GM18870 (cell line): ENCODE measurements around the gene CD59.
"Not testable (repeated sequence)": the region's sequence is repeated elsewhere in the genome, so short reads cannot be mapped to it uniquely, and the experiment has no call there.

Experiments used
- ATAC-seq: cut with Tn5 transposase; IDR thresholded peaks from one replicate; pipeline ENCODE4 v1.9.1; 2021; ENCODE audit warnings: moderate library complexity; ENCODE audit not compliant: unreplicated experiment

CD59 gene

DNA sequence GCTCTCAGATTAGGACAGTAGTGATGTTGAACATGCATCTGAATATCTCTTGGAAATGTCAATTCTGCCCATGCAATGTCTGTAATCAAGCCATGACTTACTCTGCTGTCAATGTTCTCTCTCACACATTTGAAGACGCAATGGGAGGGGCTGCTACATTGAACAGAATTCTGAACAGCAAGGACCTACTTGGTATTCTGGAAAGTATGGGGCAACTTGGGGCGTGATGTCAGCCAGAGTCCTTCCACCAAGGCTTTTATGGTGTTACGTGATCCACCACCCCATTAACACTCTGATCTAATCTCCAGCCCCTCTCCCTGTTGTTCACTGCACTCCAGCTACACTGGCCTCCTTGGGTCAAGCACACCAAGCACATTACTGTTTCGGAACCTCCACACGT, 7.1 kb upstream of the CD59 start:
- no peak for ATAC-seq

DNA sequence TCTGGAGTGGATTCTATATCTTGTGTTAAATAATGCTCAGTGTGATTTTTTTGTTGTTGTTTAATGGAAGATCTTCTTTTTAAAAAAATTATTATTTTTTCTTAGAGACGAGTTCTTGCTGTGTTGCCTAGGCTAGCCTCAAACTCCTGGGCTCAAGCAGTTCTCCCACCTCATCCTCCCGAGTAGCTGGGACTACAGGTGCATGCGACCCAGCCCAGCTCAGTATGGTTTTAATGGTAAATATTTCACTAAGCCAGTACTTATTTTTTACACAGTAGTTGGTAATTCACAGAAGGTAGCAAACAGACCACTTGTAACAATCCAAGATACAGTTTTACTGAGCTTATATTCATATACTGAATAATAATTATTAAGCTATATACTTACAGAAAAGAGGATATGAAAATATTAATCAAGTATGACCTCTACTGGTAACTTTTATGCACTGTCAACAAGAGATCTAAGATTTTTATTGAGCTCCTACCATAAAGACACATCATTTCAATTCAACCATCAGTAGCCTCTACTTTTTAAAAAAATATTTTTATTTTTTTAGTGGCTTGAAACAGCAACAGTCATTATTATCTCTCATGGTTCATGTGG, 6.1 kb upstream of the CD59 start:
- no peak for ATAC-seq

DNA sequence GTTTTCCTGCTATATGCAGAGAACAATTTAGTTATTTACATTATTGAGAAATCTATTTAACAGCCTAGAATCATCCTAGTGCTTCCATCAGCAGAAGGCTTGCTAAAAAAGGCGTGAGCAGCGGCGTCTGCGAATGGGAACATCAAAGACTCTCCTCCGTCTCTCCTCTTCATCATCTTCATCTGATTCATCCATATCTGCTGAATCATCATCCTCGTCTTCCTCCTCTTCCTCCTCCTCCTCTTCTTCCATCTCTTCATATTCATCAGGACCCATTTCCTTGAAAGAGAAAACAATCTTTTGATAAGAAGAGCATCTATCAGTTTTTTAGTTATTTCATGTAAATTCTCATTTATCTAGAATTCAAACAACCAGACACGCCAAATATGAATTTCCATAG, 5.6 kb upstream of the CD59 start:
- no peak for ATAC-seq

DNA sequence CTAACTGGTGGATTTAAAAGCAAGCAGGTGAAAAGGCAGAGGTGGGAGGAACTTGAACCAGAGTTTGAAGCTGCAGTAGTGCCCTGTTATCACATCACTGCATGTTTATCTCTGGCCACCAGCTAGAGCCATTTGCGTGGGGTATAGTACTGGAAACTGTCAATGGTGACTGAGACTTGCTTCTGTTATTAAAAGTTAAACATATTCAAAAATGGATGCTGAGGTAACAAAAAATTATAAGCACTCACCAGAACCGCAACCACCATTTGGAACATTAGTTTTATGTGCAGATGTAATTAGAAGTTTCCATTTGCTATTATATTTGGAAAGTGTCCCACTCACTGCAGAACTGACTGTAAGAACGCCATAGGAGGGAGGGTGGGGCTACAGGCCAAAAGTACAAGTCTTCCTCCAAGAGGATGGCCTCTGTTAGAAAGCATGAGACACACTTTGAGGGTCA, 1.2 kb upstream of the CD59 start:
- ATAC-seq, result no peak

DNA sequence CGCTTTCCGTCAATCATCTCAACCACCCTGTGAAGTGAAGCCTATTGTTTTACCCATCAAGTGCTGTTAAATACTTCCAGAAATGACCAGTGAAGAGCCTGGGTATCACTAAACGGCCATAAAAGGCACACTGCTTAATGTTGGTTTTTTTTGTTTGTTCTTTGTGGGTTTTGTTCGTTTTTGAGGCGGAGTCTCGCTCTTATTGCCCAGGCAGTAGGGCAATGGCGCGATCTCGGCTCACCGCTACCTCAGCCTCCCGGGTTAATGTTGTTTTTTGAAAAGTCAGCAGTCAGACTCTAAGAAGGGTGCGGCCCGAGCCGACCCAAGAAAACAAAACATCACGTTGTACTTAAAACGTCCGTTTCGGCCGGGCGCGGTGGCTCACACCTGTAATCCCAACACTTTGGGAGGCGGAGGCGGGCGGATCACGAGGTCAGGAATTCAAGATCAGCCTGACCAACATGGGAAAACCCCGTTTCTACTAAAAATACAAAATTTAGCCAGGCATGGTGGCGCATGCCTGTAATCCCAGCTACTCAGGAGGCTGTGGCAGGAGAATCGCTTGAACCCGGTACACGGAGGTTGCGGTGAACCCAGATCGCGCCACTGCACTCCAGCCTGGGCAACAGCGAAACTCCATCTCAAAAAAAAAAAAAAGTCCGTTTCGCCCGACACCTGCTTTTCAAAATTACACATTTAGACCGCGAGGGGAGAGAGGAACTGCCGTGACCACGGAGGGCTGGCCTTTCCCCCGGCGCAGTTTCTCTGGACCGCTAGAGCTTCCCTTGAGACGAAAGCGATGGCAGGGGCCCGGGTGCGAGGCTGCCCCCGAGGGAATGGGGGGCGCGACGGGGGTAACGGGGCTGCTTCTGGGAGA, 714 bp downstream of the CD59 start:
- ATAC-seq, result peak; percentile 48

DNA sequence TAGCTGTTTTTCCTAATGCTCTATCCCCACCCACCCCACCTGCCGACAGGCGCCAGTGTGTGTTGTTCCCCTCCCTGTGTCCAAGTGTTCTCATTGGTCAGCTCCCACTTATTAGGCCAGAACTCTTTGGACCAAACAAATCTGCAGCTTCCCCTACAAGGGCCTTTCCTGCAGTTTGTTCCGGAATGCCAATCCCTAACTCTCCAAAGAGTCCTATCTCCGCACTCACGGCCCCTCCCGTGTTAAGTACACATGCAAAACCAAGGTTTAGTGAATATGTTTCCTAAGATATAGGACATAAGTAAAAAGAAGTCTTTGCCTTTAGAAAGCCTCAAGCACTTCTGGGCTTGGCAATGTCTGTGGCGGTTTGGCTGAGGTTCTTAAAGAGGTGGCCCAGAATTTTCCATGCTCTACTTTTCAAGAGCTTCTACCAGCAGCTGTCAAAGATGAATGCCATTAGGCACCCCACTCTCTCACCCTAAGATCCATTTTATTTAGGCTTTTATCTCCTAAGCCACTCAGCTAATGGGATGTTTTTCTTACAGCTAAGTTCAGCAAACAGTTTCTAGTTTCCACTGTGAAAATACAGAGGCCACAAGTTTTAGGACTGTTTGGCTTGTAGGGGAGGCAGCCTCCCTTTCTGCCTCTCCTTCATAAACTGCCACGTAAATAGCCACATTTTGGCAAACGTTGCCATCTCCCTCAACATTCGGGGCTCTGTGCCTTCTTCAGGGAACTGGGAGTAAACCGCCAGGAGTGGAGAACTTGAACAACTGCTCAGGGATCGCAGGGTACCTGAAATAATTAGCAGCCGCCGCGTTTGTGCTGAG, 1.6 kb downstream of the CD59 start:
- no peak for ATAC-seq

DNA sequence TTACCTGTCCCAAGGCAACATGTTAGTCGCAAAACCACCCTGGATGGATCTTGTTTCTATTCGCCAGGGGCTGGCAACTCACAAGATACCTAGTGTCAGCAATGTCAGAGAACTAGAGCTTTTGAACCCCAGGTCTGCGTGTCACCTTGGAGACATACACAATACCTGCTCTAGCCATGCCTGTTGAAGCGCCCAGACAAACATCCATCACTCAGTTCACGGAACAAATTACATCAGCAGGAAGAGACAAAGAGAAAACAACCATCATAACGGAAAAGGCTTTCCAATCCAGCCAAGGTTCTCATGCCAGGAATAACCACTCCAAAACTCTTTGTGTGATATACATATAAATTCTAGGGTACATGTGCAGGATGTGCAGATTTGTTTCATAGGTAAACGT, 2.2 kb downstream of the CD59 start:
- no peak for ATAC-seq

DNA sequence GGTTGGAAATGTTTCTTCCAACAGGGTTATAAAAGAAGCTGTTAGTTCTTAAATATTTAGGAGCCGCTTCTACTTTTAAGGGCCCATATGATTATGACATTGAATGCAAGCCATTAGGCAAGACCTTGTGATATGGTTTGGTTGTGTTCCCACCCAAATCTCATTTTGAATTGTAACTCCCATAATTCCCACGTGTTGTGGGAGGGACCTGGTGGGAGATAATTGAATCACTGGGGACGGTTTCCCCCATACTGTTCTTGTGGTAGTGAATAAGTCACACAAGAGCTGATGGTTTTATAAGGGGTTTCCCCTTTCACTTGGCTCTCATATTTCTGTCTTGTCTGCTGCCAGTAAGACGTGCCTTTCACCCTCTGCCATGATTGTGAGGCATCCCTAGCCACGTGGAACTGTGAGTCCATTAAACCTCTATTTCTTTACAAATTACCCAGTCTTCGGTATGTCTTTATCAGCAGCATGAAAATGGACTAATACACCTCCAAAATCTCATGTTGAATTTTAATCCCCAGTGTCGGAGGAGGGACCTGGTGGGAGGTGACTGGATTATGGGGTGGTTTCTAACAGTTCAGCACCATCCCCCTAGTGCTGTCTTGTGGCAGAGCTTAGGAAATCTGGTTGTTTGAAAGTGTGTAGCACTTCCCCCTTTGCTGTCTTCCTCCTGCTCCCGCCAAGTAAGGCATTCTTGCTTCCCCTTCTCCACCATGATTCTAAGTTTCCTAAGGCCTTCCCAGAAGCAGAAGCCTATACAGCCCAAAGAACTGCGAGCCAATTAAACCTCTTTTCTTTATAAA, 4.3 kb downstream of the CD59 start:
- no peak for ATAC-seq

DNA sequence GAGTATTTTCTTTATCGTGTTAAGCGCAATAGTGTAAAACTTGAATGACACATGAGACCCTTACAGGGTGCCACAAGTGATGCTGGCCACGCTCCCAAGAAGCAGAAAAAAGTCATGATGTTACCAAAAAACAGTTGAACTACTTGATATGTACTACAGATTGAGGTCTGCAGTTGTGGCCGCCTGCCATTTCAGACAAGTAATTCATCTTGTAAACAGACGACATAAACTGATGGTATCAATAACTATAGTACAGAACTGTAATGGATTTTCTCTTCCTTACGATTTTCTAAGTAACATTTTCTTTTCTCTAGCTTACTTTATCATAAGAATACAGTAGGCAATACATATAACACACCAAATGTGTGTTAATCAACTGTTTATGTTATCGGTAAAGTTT, 5.5 kb downstream of the CD59 start:
- ATAC-seq, result no peak

DNA sequence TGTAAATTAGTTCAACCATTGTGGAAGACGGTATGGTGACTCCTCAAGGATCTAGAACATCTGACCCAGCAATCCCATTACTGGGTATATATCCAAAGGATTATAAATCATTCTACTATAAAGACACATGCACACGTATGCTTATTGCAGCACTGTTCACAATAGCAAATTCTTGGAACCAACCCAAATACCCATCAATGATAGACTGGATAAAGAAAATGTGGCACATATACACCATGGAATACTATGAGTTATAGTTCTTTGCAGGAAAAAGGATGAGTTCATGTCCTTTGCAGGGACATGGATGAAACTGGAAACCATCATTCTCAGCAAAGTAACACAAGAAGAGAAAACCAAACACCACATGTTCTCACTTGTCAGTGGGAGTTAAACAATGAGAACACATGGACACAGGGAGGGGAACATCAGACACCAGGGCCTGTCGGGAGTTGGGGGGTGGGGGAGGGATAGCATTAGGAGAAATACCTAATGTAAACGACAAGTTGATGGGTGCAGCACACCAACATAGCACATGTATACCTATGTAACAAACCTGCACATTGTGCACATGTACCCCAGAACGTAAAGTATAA, 7.1 kb downstream of the CD59 start:
- not testable (repeated sequence) for ATAC-seq

DNA sequence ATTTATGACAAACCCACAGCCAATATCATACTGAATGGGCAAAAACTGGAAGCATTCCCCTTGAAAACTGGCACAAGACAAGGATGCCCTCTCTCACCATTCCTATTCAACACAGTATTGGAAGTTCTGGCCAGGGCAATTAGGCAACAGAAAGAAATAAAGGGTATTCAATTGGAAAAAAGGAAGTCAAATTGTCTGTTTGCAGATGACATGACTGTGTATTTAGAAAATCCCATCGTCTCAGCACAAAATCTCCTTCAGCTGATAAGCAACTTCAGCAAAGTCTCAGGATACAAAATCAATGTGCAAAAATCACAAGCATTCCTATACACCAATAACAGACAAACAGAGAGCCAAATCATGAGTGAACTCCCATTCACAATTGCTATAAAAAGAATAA, 8.7 kb downstream of the CD59 start:
- ATAC-seq, result not testable (repeated sequence)

DNA sequence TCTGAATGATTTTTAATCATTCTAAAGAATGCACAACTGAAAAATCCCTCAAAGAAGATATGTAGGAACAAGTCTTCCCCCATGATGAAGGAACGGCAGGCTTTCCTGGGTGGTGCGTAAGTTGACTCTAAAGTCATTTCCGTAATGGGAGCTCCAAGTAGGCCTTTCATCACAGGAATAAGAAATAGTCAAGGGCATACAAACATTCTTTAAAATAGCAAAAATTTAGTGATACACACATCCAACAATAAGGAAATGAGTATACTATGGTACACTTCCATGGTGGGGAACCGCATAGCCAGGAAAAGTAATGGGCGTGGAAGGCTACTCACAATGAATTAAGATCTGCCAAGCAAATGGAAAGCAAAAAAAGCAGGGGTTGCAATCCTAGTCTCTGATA, 10.7 kb downstream of the CD59 start:
- no peak for ATAC-seq

DNA sequence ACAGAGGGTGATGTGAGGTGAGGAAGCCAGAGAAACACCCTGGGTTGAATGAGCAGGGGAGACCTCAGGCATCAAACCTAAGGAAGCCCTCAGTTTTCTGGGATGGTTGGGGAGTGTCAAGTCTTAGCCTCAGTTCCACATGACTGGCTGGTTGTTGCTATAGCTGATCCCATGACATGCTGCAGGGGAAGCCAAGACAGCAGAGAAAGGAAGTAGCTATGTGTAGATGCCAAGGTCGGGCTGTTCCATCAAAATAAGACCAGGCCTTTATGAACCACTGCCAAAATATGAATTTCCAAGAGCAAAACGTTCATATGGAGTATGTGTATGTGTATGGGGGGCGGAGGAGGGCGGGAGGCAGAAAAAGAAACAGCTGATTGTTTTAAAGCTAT, 11.6 kb downstream of the CD59 start:
- ATAC-seq, result no peak

DNA sequence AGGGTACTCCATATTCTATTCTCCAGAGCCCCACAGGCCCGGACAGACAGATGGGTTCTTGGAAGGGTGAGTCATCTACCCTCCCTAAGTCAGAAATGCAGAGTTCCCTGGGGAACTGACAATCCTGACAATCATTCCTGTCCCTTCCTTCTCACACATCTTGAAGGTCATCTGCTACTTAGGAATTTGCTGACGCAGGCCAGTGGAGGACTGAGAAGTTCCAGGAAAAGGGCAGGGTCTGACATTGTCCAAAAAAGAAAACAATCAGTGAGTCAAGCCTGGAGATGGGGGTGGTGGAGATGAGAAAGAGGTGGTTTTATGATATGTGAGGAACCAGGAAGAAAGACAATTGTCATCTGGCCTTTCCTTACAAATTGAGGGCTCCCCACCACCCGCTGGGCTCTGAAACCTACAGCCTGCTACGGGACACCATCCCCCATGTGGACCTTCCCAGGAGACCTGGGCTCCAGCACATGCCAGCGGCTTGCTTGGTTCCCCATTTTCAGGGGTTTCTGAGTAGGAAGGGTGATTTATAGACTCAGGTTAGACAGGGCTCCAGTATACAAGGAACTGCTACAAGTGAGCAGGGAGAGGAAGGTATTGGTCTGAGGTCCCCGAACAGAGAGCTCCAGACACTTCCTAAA, 12.9 kb downstream of the CD59 start:
- ATAC-seq, result no peak

DNA sequence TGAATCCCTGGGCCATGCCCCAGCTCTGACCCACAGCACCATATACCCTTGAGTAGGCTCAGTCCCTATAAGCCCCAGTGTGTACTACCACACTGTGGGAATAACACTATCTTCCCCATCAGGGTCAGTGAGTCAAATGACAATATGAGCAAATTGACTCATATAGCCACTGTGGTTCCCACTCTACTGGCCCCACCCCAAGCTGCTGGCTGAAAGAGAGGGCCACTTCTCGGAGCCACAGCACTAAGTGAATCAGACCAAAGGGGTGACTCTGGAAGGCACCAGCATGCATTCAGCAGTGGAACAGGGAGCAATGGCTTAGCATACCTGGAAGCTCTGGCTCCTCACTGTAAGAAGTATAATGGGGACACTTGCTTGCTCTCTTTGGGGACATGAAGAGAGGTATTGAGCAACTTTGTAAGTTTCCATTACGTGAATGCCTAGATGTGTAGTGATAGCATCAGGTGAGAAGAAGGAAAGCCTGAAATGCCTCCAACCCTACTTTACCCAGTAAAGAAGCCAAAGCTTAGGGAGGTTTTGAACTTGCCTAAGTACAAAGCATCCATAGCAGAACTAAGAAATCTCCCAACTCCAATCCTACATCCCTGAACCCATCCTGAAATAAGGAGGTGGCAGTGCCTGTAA, 13.5 kb downstream of the CD59 start:
- ATAC-seq, result peak; percentile 93

DNA sequence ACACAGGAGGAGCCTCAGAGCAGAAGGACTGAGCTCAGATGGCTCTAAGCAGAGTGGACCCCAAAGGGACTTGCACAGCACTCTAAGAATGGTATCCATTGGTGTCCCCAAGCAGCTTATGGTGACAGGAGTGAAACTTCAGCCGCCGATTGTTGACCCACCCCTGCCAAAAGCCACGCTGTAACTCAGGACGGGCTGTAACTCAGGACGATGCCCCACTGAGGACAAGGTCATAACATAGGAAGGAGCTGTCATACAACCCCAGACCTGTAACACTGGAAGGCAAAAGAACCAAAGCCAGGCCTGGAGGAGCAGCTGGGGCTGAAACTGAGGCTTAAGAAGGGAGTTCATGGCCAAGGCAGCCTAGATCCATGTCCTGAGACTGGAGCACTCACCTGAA, 14.2 kb downstream of the CD59 start:
- ATAC-seq, result no peak

DNA sequence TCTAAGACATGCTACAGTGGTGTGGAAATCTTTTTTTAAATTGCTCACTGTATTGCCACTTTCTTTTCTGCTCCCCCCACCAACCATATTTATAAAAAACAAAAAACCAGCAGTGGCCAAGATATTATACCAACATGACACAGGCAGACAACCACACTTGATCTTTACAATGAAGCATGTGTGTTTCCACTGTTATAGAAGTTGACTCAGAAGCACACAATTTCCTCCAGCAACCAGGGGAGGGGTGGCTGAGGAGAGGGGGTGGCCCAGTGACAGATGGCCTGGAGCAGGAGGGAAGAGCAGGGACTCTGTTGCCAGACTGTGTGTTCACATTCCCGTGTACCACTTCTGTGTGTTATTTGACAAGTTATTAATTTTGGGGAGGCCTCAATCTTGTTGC, 14.8 kb downstream of the CD59 start:
- no peak for ATAC-seq

DNA sequence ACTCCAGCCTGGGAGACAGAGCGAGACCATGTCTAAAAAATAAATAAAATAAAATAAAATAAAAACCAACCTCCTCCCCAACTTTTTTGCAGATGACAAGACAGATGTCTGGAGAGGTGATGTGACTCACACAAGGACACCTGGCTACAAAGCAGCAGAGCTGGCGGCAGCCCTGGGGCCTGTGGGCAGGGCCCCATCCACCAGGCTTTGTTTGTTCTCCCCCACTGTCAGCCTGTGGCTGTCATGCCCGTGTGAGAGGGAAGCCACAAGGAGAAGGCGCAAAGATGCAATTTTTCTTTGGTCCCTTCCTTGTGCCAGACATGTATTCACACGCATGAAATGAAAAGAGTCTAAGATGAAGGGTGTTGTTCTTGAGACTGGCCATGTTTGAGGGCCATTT, 16.6 kb downstream of the CD59 start:
- no peak for ATAC-seq

DNA sequence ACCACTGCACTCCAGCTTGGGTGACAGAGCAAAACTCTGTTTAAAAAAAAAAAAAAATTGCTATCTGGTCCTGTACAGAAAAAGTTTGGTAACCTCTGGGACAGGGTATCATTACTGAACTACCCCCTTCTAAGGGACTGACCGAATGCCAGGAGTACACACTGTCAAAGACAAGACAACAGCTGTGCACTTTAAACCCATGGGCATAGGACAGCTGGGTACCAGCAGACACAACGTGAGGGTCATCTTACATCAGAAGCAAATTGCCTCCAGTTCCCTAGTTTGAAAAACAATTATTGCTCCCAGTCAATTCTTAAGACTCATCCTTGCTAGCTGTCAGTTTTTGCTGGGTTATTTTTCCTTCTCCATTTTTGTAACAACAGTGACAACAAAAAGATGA, 17.8 kb downstream of the CD59 start:
- ATAC-seq, result no peak

DNA sequence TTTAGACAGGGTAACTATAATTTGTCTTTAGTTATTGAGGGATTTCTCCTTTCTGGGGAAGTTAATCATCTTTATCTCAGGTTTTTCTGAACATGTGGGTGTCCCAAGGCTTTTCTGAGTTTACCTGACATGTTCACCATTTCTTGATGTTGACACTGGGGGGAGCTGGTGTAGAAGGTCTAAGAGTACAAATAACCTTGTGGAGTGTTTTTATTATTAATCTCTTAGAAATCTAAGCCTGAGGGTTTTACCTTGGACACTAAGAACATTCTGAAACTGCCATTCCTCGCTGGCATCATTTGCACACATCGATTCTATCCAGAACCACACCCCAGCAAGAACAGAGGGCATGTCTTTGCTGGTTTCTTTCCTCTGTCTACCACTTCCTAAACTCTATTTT, 20.0 kb downstream of the CD59 start:
- ATAC-seq, result no peak
